ENCODE results near the gene BID.
"Not testable (repeated sequence)": the region's sequence is repeated elsewhere in the genome, so short reads cannot be mapped to it uniquely, and the experiment has no call there.

BID gene

GRCh38 chr22:17707526-17707925 is 66.7 kb downstream of the BID start:
- no peaks in the 10 kb centered on the region for H3K9me3 ChIP-seq (ENCODE audit: control insufficient read depth, insufficient read depth, low read length)
- no peaks in the 10 kb centered on the region for H3K36me3 ChIP-seq (ENCODE audit: insufficient read depth, low read length)
- H3K9ac ChIP-seq (ENCODE audit: low read depth, low read length), result no peak overlapping the region; the same call in 1 of the 2 replicates
- peaks cover 6% of the 10 kb centered on the region for H3K4me1 ChIP-seq (ENCODE audit: insufficient read depth, low read length)

- Histone ChIP-seq H3K4me1 (ENCODE audit: insufficient read depth, low read length) (peaks cover 6% of the 10 kb centered on the region), H3K9me3 (ENCODE audit: control insufficient read depth, insufficient read depth, low read length) (no peaks in the 10 kb centered on the region), H3K36me3 (ENCODE audit: insufficient read depth, low read length) (no peaks in the 10 kb centered on the region), H3K9ac (ENCODE audit: low read depth, low read length) (no peak overlapping the region; the same call in 1 of the 2 replicates)
Measured at GRCh38 chr22:17706947-17707346, 67.3 kb downstream of the BID start.

- H3K9ac ChIP-seq (ENCODE audit: low read depth, low read length), result 0 out of 2 replicates have a peak overlapping the region, but pooled peaks have one; percentile 10
- H3K4me1 ChIP-seq (ENCODE audit: insufficient read depth, low read length), result peaks cover 6% of the 10 kb centered on the region
- no peaks in the 10 kb centered on the region for H3K36me3 ChIP-seq (ENCODE audit: insufficient read depth, low read length)
- H3K9me3 ChIP-seq (ENCODE audit: control insufficient read depth, insufficient read depth, low read length), result no peaks in the 10 kb centered on the region
Measured at GRCh38 chr22:17705951-17706900, 68.0 kb downstream of the BID start.

GRCh38 chr22:17705546-17705945 is 68.7 kb downstream of the BID start:
- Histone ChIP-seq H3K4me1 (ENCODE audit: insufficient read depth, low read length) (peaks cover 9% of the 10 kb centered on the region), H3K36me3 (ENCODE audit: insufficient read depth, low read length) (no peaks in the 10 kb centered on the region), H3K9me3 (ENCODE audit: control insufficient read depth, insufficient read depth, low read length) (no peaks in the 10 kb centered on the region), H3K9ac (ENCODE audit: low read depth, low read length) (no peak overlapping the region)

GRCh38 chr22:17703811-17704210 is 70.5 kb downstream of the BID start:
- Histone ChIP-seq H3K9me3 (ENCODE audit: control insufficient read depth, insufficient read depth, low read length) (no peaks in the 10 kb centered on the region), H3K4me1 (ENCODE audit: insufficient read depth, low read length) (peaks cover 19% of the 10 kb centered on the region), H3K9ac (ENCODE audit: low read depth, low read length) (no peak overlapping the region), H3K36me3 (ENCODE audit: insufficient read depth, low read length) (no peaks in the 10 kb centered on the region)

- no peaks in the 10 kb centered on the region for H3K9me3 ChIP-seq (ENCODE audit: control insufficient read depth, insufficient read depth, low read length)
- H3K9ac ChIP-seq (ENCODE audit: low read depth, low read length), result no peak overlapping the region
- H3K36me3 ChIP-seq (ENCODE audit: insufficient read depth, low read length), result no peaks in the 10 kb centered on the region
- H3K4me1 ChIP-seq (ENCODE audit: insufficient read depth, low read length), result peaks cover 13% of the 10 kb centered on the region
Measured at GRCh38 chr22:17700778-17701177, 73.5 kb downstream of the BID start.

GRCh38 chr22:17699696-17700340 is 74.5 kb downstream of the BID start:
- Histone ChIP-seq H3K36me3 (ENCODE audit: insufficient read depth, low read length) (no peaks in the 10 kb centered on the region), H3K4me1 (ENCODE audit: insufficient read depth, low read length) (peaks cover 13% of the 10 kb centered on the region), H3K9ac (ENCODE audit: low read depth, low read length) (no peak overlapping the region), H3K9me3 (ENCODE audit: control insufficient read depth, insufficient read depth, low read length) (no peaks in the 10 kb centered on the region)

- Histone ChIP-seq H3K36me3 (ENCODE audit: insufficient read depth, low read length) (no peaks in the 10 kb centered on the region), H3K9ac (ENCODE audit: low read depth, low read length) (no peak overlapping the region), H3K9me3 (ENCODE audit: control insufficient read depth, insufficient read depth, low read length) (no peaks in the 10 kb centered on the region), H3K4me1 (ENCODE audit: insufficient read depth, low read length) (peaks cover 13% of the 10 kb centered on the region)
Measured at GRCh38 chr22:17698948-17699347, 75.3 kb downstream of the BID start.

- H3K36me3 ChIP-seq (ENCODE audit: insufficient read depth, low read length); H3K9me3 ChIP-seq (ENCODE audit: control insufficient read depth, insufficient read depth, low read length); H3K9ac ChIP-seq (ENCODE audit: low read depth, low read length): not testable (repeated sequence)
- peaks cover 13% of the 10 kb centered on the region for H3K4me1 ChIP-seq (ENCODE audit: insufficient read depth, low read length)
Measured at GRCh38 chr22:17698276-17698675, 76.0 kb downstream of the BID start.

GRCh38 chr22:17697196-17697595 is 77.1 kb downstream of the BID start:
- H3K36me3 ChIP-seq (ENCODE audit: insufficient read depth, low read length); H3K9ac ChIP-seq (ENCODE audit: low read depth, low read length); H3K9me3 ChIP-seq (ENCODE audit: control insufficient read depth, insufficient read depth, low read length): not testable (repeated sequence)
- peaks cover 13% of the 10 kb centered on the region for H3K4me1 ChIP-seq (ENCODE audit: insufficient read depth, low read length)

- no peaks in the 10 kb centered on the region for H3K36me3 ChIP-seq (ENCODE audit: insufficient read depth, low read length)
Measured at GRCh38 chr22:17695986-17696385, 78.3 kb downstream of the BID start.

GRCh38 chr22:17694752-17695151 is 79.5 kb downstream of the BID start:
- H3K4me1 ChIP-seq (ENCODE audit: insufficient read depth, low read length), result peaks cover 2% of the 10 kb centered on the region
- H3K36me3 ChIP-seq (ENCODE audit: insufficient read depth, low read length), result no peaks in the 10 kb centered on the region
- H3K9ac ChIP-seq (ENCODE audit: low read depth, low read length), result no peak overlapping the region
- H3K9me3 ChIP-seq (ENCODE audit: control insufficient read depth, insufficient read depth, low read length), result no peaks in the 10 kb centered on the region

More at GRCh38 chr22:17695986-17696385, 78.3 kb downstream of the BID start:
- Histone ChIP-seq H3K4me1 (ENCODE audit: insufficient read depth, low read length) (peaks cover 13% of the 10 kb centered on the region), H3K9ac (ENCODE audit: low read depth, low read length) (no peak overlapping the region), H3K9me3 (ENCODE audit: control insufficient read depth, insufficient read depth, low read length) (no peaks in the 10 kb centered on the region)

GRCh38 chr22:17694193-17694592 is 80.1 kb downstream of the BID start:
- no peaks in the 10 kb centered on the region for H3K9me3 ChIP-seq (ENCODE audit: control insufficient read depth, insufficient read depth, low read length)
- H3K36me3 ChIP-seq (ENCODE audit: insufficient read depth, low read length), result peaks cover 2% of the 10 kb centered on the region; the same call in 1 of the 2 replicates
- no peak overlapping the region for H3K9ac ChIP-seq (ENCODE audit: low read depth, low read length)
- H3K4me1 ChIP-seq (ENCODE audit: insufficient read depth, low read length), result no peaks in the 10 kb centered on the region; the same call in 1 of the 2 replicates

GRCh38 chr22:17692841-17693240 is 81.4 kb downstream of the BID start:
- Histone ChIP-seq H3K9ac (ENCODE audit: low read depth, low read length) (no peak overlapping the region), H3K36me3 (ENCODE audit: insufficient read depth, low read length) (peaks cover 3% of the 10 kb centered on the region; the same call in 1 of the 2 replicates), H3K4me1 (ENCODE audit: insufficient read depth, low read length) (no peaks in the 10 kb centered on the region), H3K9me3 (ENCODE audit: control insufficient read depth, insufficient read depth, low read length) (no peaks in the 10 kb centered on the region)

- Histone ChIP-seq H3K9ac (ENCODE audit: low read depth, low read length) (no peak overlapping the region), H3K4me1 (ENCODE audit: insufficient read depth, low read length) (no peaks in the 10 kb centered on the region), H3K9me3 (ENCODE audit: control insufficient read depth, insufficient read depth, low read length) (no peaks in the 10 kb centered on the region), H3K36me3 (ENCODE audit: insufficient read depth, low read length) (peaks cover 2% of the 10 kb centered on the region; the same call in 1 of the 2 replicates)
Measured at GRCh38 chr22:17684245-17684644, 90.0 kb downstream of the BID start.

All from ES-I3 (cell line).